IPS-18a (cell line): ENCODE results near the gene ABCG8.

Source experiments
- H3K27ac ChIP-seq: one replicate; pipeline ENCODE4 v1.5.1; 2013; ENCODE audit warnings: low read length
- H3K27me3 ChIP-seq: one replicate; pipeline ENCODE4 v1.6.1; 2013; ENCODE audit warnings: mild to moderate bottlenecking, low read length; ENCODE audit not compliant: control insufficient read depth, insufficient read depth
- H3K36me3 ChIP-seq: one replicate; pipeline ENCODE4 v1.6.1; 2013; ENCODE audit warnings: low read depth, low read length; ENCODE audit not compliant: control insufficient read depth
- H3K4me1 ChIP-seq: one replicate; pipeline ENCODE4 v1.6.1; 2013; ENCODE audit warnings: low read depth, low read length; ENCODE audit not compliant: control insufficient read depth
- H3K4me3 ChIP-seq: one replicate; pipeline ENCODE4 v1.5.1; 2013; ENCODE audit warnings: low read length
- H3K9ac ChIP-seq: one replicate; pipeline ENCODE4 v1.6.1; 2013; ENCODE audit warnings: mild to moderate bottlenecking, low read length, moderate library complexity
- H3K9me3 ChIP-seq: one replicate; pipeline ENCODE4 v1.6.1; 2013; ENCODE audit warnings: low read depth, low read length; ENCODE audit not compliant: control insufficient read depth

Gene ABCG8

GRCh38 chr2:43810888-43811287, 27.9 kb upstream of the ABCG8 start:
- H3K9me3 ChIP-seq, result no peaks in the 10 kb centered on the region
- no peaks in the 10 kb centered on the region for H3K27me3 ChIP-seq
- no peaks in the 10 kb centered on the region for H3K36me3 ChIP-seq
- no peak overlapping the region for H3K9ac ChIP-seq
- H3K27ac ChIP-seq, result no peak overlapping the region
- no peak overlapping the region for H3K4me3 ChIP-seq
- H3K4me1 ChIP-seq, result no peaks in the 10 kb centered on the region

DNA sequence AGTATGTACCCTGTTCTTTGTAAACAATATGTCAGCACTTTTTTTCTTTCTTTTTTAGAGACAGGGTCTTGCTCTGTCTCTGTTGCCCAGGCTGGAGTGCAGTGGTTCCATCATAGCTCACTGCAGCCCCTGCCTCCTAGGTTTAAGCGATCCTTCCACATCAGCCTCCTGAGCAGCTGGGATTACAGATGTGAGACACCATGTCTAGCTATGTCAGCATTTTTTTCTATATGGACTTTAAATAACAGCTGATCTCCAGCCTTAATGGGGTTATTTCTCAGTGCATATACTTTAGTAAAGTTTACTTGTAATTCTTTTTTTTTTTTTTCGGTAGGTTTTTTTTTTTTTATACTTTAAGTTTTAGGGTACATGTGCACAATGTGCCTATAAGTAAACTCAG, 26.8 kb upstream of the ABCG8 start:
- Histone ChIP-seq H3K4me1 (no peaks in the 10 kb centered on the region), H3K27ac (no peak overlapping the region), H3K27me3 (no peaks in the 10 kb centered on the region), H3K9me3 (no peaks in the 10 kb centered on the region), H3K4me3 (no peak overlapping the region), H3K9ac (no peak overlapping the region), H3K36me3 (no peaks in the 10 kb centered on the region)

DNA sequence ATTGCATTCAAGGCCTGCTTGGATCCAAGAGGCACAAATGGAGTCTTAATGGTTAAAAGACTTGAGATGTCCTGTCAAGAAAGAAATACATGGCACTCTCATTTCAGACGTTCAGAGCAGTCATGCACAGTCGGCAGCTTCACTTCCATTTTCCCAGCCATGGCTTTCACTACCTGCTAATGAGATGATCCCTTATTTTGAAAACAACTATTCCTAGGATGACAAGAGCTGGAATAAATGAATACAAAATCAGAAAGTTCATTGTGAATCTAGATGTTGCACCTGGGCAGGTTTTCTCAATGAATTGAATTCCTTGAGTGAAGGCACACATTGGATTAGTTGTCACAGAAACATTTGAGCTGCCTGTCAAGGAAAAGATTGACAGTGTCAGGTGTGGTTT, 25.8 kb upstream of the ABCG8 start:
- H3K4me3 ChIP-seq, result no peak overlapping the region
- H3K36me3 ChIP-seq, result no peaks in the 10 kb centered on the region
- H3K4me1 ChIP-seq, result no peaks in the 10 kb centered on the region
- no peaks in the 10 kb centered on the region for H3K9me3 ChIP-seq
- H3K27ac ChIP-seq, result no peak overlapping the region
- no peak overlapping the region for H3K9ac ChIP-seq
- H3K27me3 ChIP-seq, result no peaks in the 10 kb centered on the region

GRCh38 chr2:43814711-43815110, 24.1 kb upstream of the ABCG8 start:
- no peak overlapping the region for H3K4me3 ChIP-seq
- H3K27me3 ChIP-seq, result no peaks in the 10 kb centered on the region
- no peaks in the 10 kb centered on the region for H3K36me3 ChIP-seq
- H3K4me1 ChIP-seq, result no peaks in the 10 kb centered on the region
- no peak overlapping the region for H3K9ac ChIP-seq
- H3K9me3 ChIP-seq, result no peaks in the 10 kb centered on the region
- H3K27ac ChIP-seq, result no peak overlapping the region

GRCh38 chr2:43818761-43819160, 20.0 kb upstream of the ABCG8 start:
- H3K9me3 ChIP-seq, result no peaks in the 10 kb centered on the region
- no peaks in the 10 kb centered on the region for H3K36me3 ChIP-seq
- no peak overlapping the region for H3K4me3 ChIP-seq
- H3K27ac ChIP-seq, result no peak overlapping the region
- H3K27me3 ChIP-seq, result no peaks in the 10 kb centered on the region
- no peak overlapping the region for H3K9ac ChIP-seq
- no peaks in the 10 kb centered on the region for H3K4me1 ChIP-seq

DNA sequence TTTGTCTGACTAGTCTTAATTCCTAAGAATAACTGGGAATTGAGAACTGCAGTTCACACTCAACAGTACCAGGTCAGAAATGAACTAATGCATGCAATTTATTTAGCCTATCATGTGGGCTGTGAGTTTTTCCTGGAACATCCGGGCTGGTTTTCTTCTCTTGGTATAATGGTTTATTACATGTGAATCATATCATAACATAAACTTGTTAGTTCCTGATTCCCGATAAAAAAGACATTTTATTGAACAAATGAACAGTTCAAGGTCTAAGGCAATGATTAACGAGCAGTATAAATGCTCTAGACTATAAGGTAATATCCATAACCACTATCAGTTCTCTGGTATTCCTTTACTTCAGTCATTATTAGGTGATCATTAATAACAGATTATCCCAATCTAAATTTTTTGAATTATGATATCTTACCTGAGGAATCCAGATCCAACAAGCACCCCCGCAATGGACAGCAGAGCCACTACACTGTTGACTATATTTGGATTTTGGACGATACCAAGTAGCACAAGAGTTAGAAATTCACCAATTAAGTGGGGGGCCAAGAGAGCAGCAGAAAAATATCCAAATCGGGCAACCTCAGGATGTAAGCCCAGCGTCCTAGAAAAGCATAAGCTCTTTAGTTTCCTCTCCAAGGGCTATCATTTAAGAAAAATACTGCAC, 19.1 kb upstream of the ABCG8 start:
- Histone ChIP-seq H3K27ac (no peak overlapping the region), H3K9me3 (no peaks in the 10 kb centered on the region), H3K4me3 (no peak overlapping the region), H3K36me3 (no peaks in the 10 kb centered on the region), H3K27me3 (no peaks in the 10 kb centered on the region), H3K9ac (no peak overlapping the region), H3K4me1 (no peaks in the 10 kb centered on the region)

DNA sequence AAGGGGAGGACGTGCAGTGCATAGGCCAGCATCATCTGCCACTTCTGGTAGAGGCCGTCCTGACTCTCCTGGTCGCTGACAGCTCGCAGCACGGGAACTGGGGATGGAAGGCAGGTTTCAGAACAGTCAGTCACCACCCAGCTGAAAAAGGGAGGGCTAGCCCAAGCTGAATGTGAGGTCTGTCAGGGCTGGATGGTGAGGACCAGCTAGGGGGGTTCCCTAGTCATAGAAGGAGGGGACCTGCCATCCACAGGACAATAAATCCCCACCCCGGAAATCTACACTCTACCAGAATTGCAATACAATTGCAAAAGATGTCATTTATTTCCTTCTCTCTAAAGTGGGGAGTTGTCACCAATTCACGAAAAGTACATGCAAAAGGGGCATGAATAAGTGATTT, 15.9 kb upstream of the ABCG8 start:
- Histone ChIP-seq H3K27ac (no peak overlapping the region), H3K36me3 (no peaks in the 10 kb centered on the region), H3K9me3 (no peaks in the 10 kb centered on the region), H3K27me3 (no peaks in the 10 kb centered on the region), H3K9ac (no peak overlapping the region), H3K4me1 (no peaks in the 10 kb centered on the region), H3K4me3 (no peak overlapping the region)

- Histone ChIP-seq H3K9me3 (no peaks in the 10 kb centered on the region), H3K4me1 (no peaks in the 10 kb centered on the region), H3K4me3 (no peak overlapping the region), H3K27ac (no peak overlapping the region), H3K36me3 (no peaks in the 10 kb centered on the region), H3K27me3 (no peaks in the 10 kb centered on the region), H3K9ac (no peak overlapping the region)
Observed at GRCh38 chr2:43823751-43824150, 15.0 kb upstream of the ABCG8 start.

DNA sequence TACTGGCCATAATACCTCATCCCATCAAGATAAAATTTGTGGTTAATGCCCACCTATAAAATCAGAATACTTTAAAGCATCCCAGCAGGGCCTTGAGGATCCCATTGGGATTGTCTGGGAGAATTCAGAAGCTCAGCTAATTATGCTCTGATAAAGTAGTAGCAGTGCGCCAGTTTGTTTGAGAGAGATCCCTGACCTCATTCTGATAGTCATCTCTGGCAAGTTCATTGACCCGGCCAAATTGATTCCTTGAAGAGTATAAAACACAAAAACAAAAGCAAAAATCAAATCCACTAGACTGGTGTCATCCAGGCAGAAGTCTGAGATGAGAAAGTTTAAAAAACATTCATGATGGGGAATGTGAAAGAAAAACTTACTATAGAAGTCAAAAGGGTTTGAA, 14.3 kb upstream of the ABCG8 start:
- H3K9me3 ChIP-seq, result no peaks in the 10 kb centered on the region
- no peaks in the 10 kb centered on the region for H3K4me1 ChIP-seq
- no peaks in the 10 kb centered on the region for H3K27me3 ChIP-seq
- no peak overlapping the region for H3K9ac ChIP-seq
- H3K27ac ChIP-seq, result no peak overlapping the region
- no peaks in the 10 kb centered on the region for H3K36me3 ChIP-seq
- no peak overlapping the region for H3K4me3 ChIP-seq

DNA sequence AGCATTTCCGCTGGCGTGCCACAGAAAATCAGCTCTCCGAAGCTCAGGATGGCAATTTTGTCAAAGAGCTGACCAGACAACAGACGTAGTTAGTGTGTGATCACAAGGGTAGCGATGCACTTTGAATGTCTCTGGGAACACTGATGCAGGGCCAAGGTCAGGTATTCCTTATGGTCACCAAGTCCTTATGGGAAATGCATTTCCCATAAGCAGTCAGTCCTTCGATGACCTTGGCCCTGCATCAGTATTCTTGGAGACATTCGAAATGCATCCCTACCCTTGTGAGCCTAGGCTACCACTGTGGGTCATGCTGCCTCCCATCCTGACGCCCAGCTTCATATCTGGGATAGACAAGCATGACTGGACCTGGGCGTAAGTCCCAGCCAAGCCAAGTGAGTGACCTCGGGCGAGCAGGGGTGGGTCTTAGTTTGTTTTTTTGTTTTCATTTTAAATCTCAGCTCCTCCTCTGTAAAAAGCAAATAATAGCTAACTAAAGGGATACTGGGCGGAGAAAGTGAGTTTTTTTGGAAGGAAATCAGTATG, 13.7 kb upstream of the ABCG8 start:
- Histone ChIP-seq H3K4me1 (no peaks in the 10 kb centered on the region), H3K4me3 (no peak overlapping the region), H3K9ac (no peak overlapping the region), H3K9me3 (no peaks in the 10 kb centered on the region), H3K27ac (no peak overlapping the region), H3K36me3 (no peaks in the 10 kb centered on the region), H3K27me3 (no peaks in the 10 kb centered on the region)

DNA sequence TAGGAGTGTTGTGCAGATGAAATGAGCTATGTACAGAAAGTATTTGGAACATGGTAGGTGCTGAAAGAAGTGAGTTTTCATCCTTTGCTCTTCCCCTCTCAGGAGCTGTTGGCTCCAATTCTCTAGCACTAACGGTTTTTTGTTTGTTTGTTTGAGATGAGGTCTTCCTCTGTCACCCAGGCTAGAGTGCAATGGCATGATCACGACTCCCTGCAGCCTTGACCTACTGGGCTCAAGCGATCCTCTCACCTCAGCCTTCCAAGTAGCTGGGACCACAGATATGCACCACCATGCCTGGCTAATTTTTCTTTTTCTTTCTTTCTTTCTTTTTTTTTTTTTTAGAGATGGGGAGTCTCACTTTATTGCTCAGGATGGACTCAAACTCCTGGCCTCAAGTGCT, 12.9 kb upstream of the ABCG8 start:
- Histone ChIP-seq H3K4me1 (no peaks in the 10 kb centered on the region), H3K27ac (no peak overlapping the region), H3K9ac (no peak overlapping the region), H3K4me3 (no peak overlapping the region), H3K36me3 (no peaks in the 10 kb centered on the region), H3K9me3 (no peaks in the 10 kb centered on the region), H3K27me3 (peaks cover 8% of the 10 kb centered on the region)
